ENCODE measurements around the gene RRAS2. TPM values are rescaled to one million over a fixed set of nuclear protein-coding genes. Genes with fewer than 3 reads are reported as not detected.
"Not testable (repeated sequence)": the region's sequence is repeated elsewhere in the genome, so short reads cannot be mapped to it uniquely, and the experiment has no call there.

RRAS2 gene
- total RNA-seq, 2 donors from 2014 or later, result 15.8 to 27.5 TPM

GRCh38 chr11:14350215-14350614, 8.8 kb downstream of the RRAS2 start:
- H3K4me1 ChIP-seq, result peaks cover 8% of the 10 kb centered on the region
- TF ChIP-seq POLR2A (IDR thresholded peaks at IDR 0.05), result no peak
- TF ChIP-seq CTCF (IDR thresholded peaks at IDR 0.05), result no peak
- no peaks in the 10 kb centered on the region for H3K27me3 ChIP-seq
- no peak for ATAC-seq
- H3K4me3 ChIP-seq, result no peak overlapping the region
- intact Hi-C loops (cut with DNase I), result no loop called here
- 92 to 95% methylated on average over 2 of the region's 2 CpGs for WGBS, 2 donors
- H3K9me3 ChIP-seq, result no peaks in the 10 kb centered on the region
- no peaks in the 10 kb centered on the region for H3K36me3 ChIP-seq (replicated peaks in 1 of 2; ENCODE audit: insufficient read depth in 1 of 2, low read depth in 2 of 2)
- DNase-seq, result no peak
- no peak overlapping the region for H3K27ac ChIP-seq

- DNase-seq, result no peak
- H3K36me3 ChIP-seq (replicated peaks in 1 of 2; ENCODE audit: insufficient read depth in 1 of 2, low read depth in 2 of 2), result no peaks in the 10 kb centered on the region
- H3K9me3 ChIP-seq, result no peaks in the 10 kb centered on the region
- no peak for TF ChIP-seq CTCF (IDR thresholded peaks at IDR 0.05)
- no peak for TF ChIP-seq POLR2A (IDR thresholded peaks at IDR 0.05)
- WGBS, 2 donors, result 88 to 97% methylated on average over 1 of the region's 1 CpG
- peaks cover 9% of the 10 kb centered on the region for H3K4me1 ChIP-seq
- no peak for ATAC-seq
- H3K27ac ChIP-seq, result no peak overlapping the region
- intact Hi-C loops (cut with DNase I), result no loop called here
- no peak overlapping the region for H3K4me3 ChIP-seq
- H3K27me3 ChIP-seq, result no peaks in the 10 kb centered on the region
Observed at GRCh38 chr11:14347991-14348390, 11.0 kb downstream of the RRAS2 start.

- Histone ChIP-seq H3K4me3 (no peak overlapping the region), H3K27me3 (no peaks in the 10 kb centered on the region), H3K36me3 (replicated peaks in 1 of 2; ENCODE audit: insufficient read depth in 1 of 2, low read depth in 2 of 2) (no peaks in the 10 kb centered on the region), H3K4me1 (peaks cover 9% of the 10 kb centered on the region), H3K27ac (no peak overlapping the region), H3K9me3 (no peaks in the 10 kb centered on the region)
- no peak for ATAC-seq
- intact Hi-C loops (cut with DNase I), result no loop called here
- WGBS, 2 donors, result 95 to 99% methylated on average over 7 of the region's 7 CpGs
- DNase-seq, result no peak
- TF ChIP-seq CTCF (IDR thresholded peaks at IDR 0.05), result no peak
- TF ChIP-seq POLR2A (IDR thresholded peaks at IDR 0.05), result no peak
Observed at GRCh38 chr11:14347494-14347893, 11.5 kb downstream of the RRAS2 start.

GRCh38 chr11:14346303-14346955, 12.6 kb downstream of the RRAS2 start:
- no peaks in the 10 kb centered on the region for H3K9me3 ChIP-seq
- WGBS, 2 donors, result 95 to 98% methylated on average over 2 of the region's 2 CpGs
- no peak for TF ChIP-seq CTCF (IDR thresholded peaks at IDR 0.05)
- TF ChIP-seq POLR2A (IDR thresholded peaks at IDR 0.05), result no peak
- no peaks in the 10 kb centered on the region for H3K27me3 ChIP-seq
- H3K36me3 ChIP-seq (replicated peaks in 1 of 2; ENCODE audit: insufficient read depth in 1 of 2, low read depth in 2 of 2), result no peaks in the 10 kb centered on the region
- H3K4me1 ChIP-seq, result peaks cover 9% of the 10 kb centered on the region
- DNase-seq (no peak), ATAC-seq (no peak)
- intact Hi-C loops (cut with DNase I), result no loop called here
- H3K4me3 ChIP-seq, result no peak overlapping the region
- no peak overlapping the region for H3K27ac ChIP-seq

- 63 to 70% methylated on average over 1 of the region's 1 CpG for WGBS, 2 donors
- TF ChIP-seq POLR2A (IDR thresholded peaks at IDR 0.05) (no peak), CTCF (IDR thresholded peaks at IDR 0.05) (no peak)
- H3K27ac ChIP-seq, result no peak overlapping the region
- intact Hi-C loops (cut with DNase I), result no loop called here
- no peak for DNase-seq
- no peaks in the 10 kb centered on the region for H3K27me3 ChIP-seq
- no peaks in the 10 kb centered on the region for H3K36me3 ChIP-seq (replicated peaks in 1 of 2; ENCODE audit: insufficient read depth in 1 of 2, low read depth in 2 of 2)
- no peak for ATAC-seq
- peaks cover 9% of the 10 kb centered on the region for H3K4me1 ChIP-seq
- H3K4me3 ChIP-seq, result no peak overlapping the region
- no peaks in the 10 kb centered on the region for H3K9me3 ChIP-seq
Observed at GRCh38 chr11:14345668-14346067, 13.3 kb downstream of the RRAS2 start.

- H3K27me3 ChIP-seq; H3K27ac ChIP-seq; intact Hi-C loops (cut with DNase I); H3K4me1 ChIP-seq; H3K9me3 ChIP-seq; ATAC-seq; H3K36me3 ChIP-seq (replicated peaks in 1 of 2; ENCODE audit: insufficient read depth in 1 of 2, low read depth in 2 of 2); DNase-seq; H3K4me3 ChIP-seq: not testable (repeated sequence)
- 92% methylated on average over 5 of the region's 5 CpGs for WGBS, 2 donors
Observed at GRCh38 chr11:14345016-14345415, 14.0 kb downstream of the RRAS2 start.
